Measurements from ENCODE around the gene OLFM1.
"Not testable (repeated sequence)": the region's sequence is repeated elsewhere in the genome, so short reads cannot be mapped to it uniquely, and the experiment has no call there.

DNA sequence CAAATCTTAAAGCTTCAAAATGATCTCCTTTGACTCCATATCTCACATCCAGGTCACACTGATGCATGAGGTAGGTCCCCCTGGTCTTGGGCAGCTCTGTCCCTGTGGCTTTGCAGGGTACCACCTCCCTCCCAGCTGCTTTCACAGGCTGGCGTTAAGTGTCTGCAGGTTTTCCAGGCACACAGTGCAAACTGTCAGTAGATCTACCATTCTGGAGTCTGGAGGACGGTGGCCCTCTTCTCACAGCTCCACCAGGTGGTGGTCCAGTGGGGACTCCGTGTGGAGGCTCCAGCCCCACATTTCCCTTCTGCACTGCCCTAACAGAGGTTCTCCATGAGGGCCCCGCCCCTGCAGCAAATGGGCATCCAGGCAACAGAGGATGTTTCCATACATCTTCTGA lies 24.0 kb upstream of the OLFM1 start:
- TF ChIP-seq POLR2A (IDR thresholded peaks at IDR 0.05): not testable (repeated sequence)
- TF ChIP-seq, protein P1, sequence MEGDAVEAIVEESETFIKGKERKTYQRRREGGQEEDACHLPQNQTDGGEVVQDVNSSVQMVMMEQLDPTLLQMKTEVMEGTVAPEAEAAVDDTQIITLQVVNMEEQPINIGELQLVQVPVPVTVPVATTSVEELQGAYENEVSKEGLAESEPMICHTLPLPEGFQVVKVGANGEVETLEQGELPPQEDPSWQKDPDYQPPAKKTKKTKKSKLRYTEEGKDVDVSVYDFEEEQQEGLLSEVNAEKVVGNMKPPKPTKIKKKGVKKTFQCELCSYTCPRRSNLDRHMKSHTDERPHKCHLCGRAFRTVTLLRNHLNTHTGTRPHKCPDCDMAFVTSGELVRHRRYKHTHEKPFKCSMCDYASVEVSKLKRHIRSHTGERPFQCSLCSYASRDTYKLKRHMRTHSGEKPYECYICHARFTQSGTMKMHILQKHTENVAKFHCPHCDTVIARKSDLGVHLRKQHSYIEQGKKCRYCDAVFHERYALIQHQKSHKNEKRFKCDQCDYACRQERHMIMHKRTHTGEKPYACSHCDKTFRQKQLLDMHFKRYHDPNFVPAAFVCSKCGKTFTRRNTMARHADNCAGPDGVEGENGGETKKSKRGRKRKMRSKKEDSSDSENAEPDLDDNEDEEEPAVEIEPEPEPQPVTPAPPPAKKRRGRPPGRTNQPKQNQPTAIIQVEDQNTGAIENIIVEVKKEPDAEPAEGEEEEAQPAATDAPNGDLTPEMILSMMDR (IDR thresholded peaks at IDR 0.05 in 4 of 5, conservative IDR thresholded peaks at IDR 0.05 in 1 of 5): not testable (repeated sequence)

Measured in gastrocnemius medialis (tissue), 4 donors.